Gastroesophageal sphincter (tissue), 4 donors: ENCODE measurements around the gene SYT5. TPM values are rescaled to one million over a fixed set of nuclear protein-coding genes. Genes with fewer than 3 reads are reported as not detected.

Experiments used
- ATAC-seq: fragments of 150-250 bp; one replicate; pipeline ENCODE4 v1.9.1; 2016; ENCODE audit warnings: mild to moderate bottlenecking, moderate library complexity
- H3K27ac ChIP-seq, 4 donors: fragments of 200-600 bp; sonication (generic) in 3 of 4; 1 replicate in 3 of 4; 2 replicates in 1 of 4; pipeline ENCODE4 v1.5.1; 2016 to 2019
- H3K27me3 ChIP-seq: fragments of 200-600 bp; sonication (generic); one replicate; pipeline ENCODE4 v1.5.1; 2019
- H3K36me3 ChIP-seq, 2 donors: fragments of 200-600 bp; sonication (generic); one replicate each; pipeline ENCODE4 v1.5.1; 2019; ENCODE audit warnings: control low read depth in 1 of 2
- H3K4me1 ChIP-seq, 3 donors: fragments of 200-600 bp; sonication (generic); 1 replicate in 2 of 3; 2 replicates in 1 of 3; pipeline ENCODE4 v1.5.1; 2016 to 2019; ENCODE audit warnings: control low read depth in 2 of 3
- H3K4me3 ChIP-seq, 2 donors: fragments of 200-600 bp; sonication (generic); one replicate each; pipeline ENCODE4 v1.5.1; 2019; ENCODE audit warnings: mild to moderate bottlenecking in 1 of 2, moderate library complexity in 1 of 2
- H3K9me3 ChIP-seq, 3 donors: fragments of 200-600 bp; sonication (generic); one replicate each; pipeline ENCODE4 v1.5.1; 2017 to 2019; ENCODE audit warnings: control low read depth in 2 of 3
- CTCF ChIP-seq, 4 experiments: fragments of 200-600 bp in 2 of 4; fragments of 450-650 bp in 2 of 4; sonication (generic) in 1 of 4; IDR thresholded peaks; one replicate each; pipeline ENCODE4 v1.5.1; 2017 to 2019; ENCODE audit warnings: antibody characterized with exemption in 4 of 4, mild to moderate bottlenecking in 2 of 4, moderate library complexity in 2 of 4
- EP300 ChIP-seq: sonication (generic); formaldehyde crosslinking; IDR thresholded peaks from one replicate; pipeline ENCODE4 v1.6.1; 2017; ENCODE audit warnings: antibody characterized with exemption, mild to moderate bottlenecking
- POLR2A ChIP-seq, 2 donors: fragments of 450-650 bp; IDR thresholded peaks; one replicate each; pipeline ENCODE4 v1.6.1; 2017; ENCODE audit warnings: antibody characterized with exemption in 2 of 2, mild to moderate bottlenecking in 2 of 2, moderate library complexity in 1 of 2
- POLR2AphosphoS5 ChIP-seq: sonication (generic); formaldehyde crosslinking; IDR thresholded peaks from one replicate; pipeline ENCODE4 v1.6.1; 2017; ENCODE audit warnings: antibody characterized with exemption
- WGBS, 2 donors: methylation state at CpG; one replicate each; pipeline ENCODE4 v1.1.5; 2018; ENCODE audit warnings: low coverage in 1 of 2; 5-methylcytosine and 5-hydroxymethylcytosine counted together
- total RNA-seq, 4 donors: library from RNA; depleted of rRNA; stranded (reverse); fragments of >200 nt; gene quantifications; one replicate each; pipeline ENCODE4 v1.1.0, GENCODE V29; 2016

The SYT5 gene
- total RNA-seq, 4 donors from 2014 or later, result 0.13 TPM; not detected in 3

- no peak overlapping the region for H3K4me3 ChIP-seq
- H3K9me3 ChIP-seq, result no peaks in the 10 kb centered on the region
- H3K27me3 ChIP-seq, result peaks cover 100% of the 10 kb centered on the region
- no peak for ATAC-seq
- whole genome bisulfite sequencing, 2 donors, result 22 to 40% methylated on average over 1 of the region's 9 CpGs
- no peaks in the 10 kb centered on the region for H3K36me3 ChIP-seq
- TF ChIP-seq POLR2AphosphoS5, result no peak
- no peak for TF ChIP-seq POLR2A (IDR thresholded peaks at IDR 0.05)
- TF ChIP-seq CTCF (IDR thresholded peaks at IDR 0.05), result no peak
- H3K27ac ChIP-seq, result no peak overlapping the region
- peaks cover 0 to 16% (median 5%) of the 10 kb centered on the region in 3 donors for H3K4me1 ChIP-seq
Observed at GRCh38 chr19:55147545-55148251, 32.4 kb downstream of the SYT5 start.

- Histone ChIP-seq H3K27me3 (peaks cover 100% of the 10 kb centered on the region), H3K36me3 (no peaks in the 10 kb centered on the region), H3K4me1 (peaks cover 0 to 16% (median 5%) of the 10 kb centered on the region in 3 donors), H3K27ac (no peak overlapping the region), H3K9me3 (no peaks in the 10 kb centered on the region), H3K4me3 (no peak overlapping the region)
- no peak for TF ChIP-seq CTCF (IDR thresholded peaks at IDR 0.05)
- no CpG with 5 or more reads among the region's 27 CpGs for WGBS, 2 donors
- ATAC-seq, result no peak
Observed at GRCh38 chr19:55146705-55147273, 33.3 kb downstream of the SYT5 start.

- H3K9me3 ChIP-seq, result no peaks in the 10 kb centered on the region
- peaks cover 100% of the 10 kb centered on the region for H3K27me3 ChIP-seq
- TF ChIP-seq EP300, result no peak
- TF ChIP-seq POLR2A (IDR thresholded peaks at IDR 0.05), result no peak
- no peak for TF ChIP-seq POLR2AphosphoS5
- no peak for TF ChIP-seq CTCF (IDR thresholded peaks at IDR 0.05)
- H3K27ac ChIP-seq, result no peak overlapping the region
- H3K36me3 ChIP-seq, result no peaks in the 10 kb centered on the region
- ATAC-seq, result no peak
- H3K4me1 ChIP-seq, result peaks cover 0 to 20% (median 5%) of the 10 kb centered on the region in 3 donors
- no peak overlapping the region for H3K4me3 ChIP-seq
- WGBS, 2 donors, result 0% methylated on average over 3 of the region's 41 CpGs; no CpG with 5 or more reads in 1 of the 2 donors
Observed at GRCh38 chr19:55146078-55146704, 33.9 kb downstream of the SYT5 start.

- no peak for TF ChIP-seq EP300
- TF ChIP-seq POLR2A (IDR thresholded peaks at IDR 0.05), result no peak
- no peak for TF ChIP-seq POLR2AphosphoS5
- TF ChIP-seq CTCF (IDR thresholded peaks at IDR 0.05), result no peak
- Histone ChIP-seq H3K4me1 (peaks cover 0 to 24% (median 5%) of the 10 kb centered on the region in 3 donors), H3K27ac (no peak overlapping the region), H3K27me3 (peaks cover 100% of the 10 kb centered on the region), H3K9me3 (no peaks in the 10 kb centered on the region), H3K36me3 (no peaks in the 10 kb centered on the region), H3K4me3 (no peak overlapping the region)
- 29% methylated on average over 2 to 3 of the region's 3 CpGs for WGBS, 2 donors
- ATAC-seq, result no peak
Observed at GRCh38 chr19:55145232-55145631, 34.9 kb downstream of the SYT5 start.

GRCh38 chr19:55141696-55142095 lies 38.4 kb downstream of the SYT5 start:
- Histone ChIP-seq H3K27ac (no peak overlapping the region), H3K27me3 (peaks cover 100% of the 10 kb centered on the region), H3K36me3 (no peaks in the 10 kb centered on the region), H3K9me3 (no peaks in the 10 kb centered on the region), H3K4me1 (peaks cover 0 to 21% (median 5%) of the 10 kb centered on the region in 3 donors), H3K4me3 (no peak overlapping the region)
- no peak for ATAC-seq
- TF ChIP-seq CTCF (IDR thresholded peaks at IDR 0.05) (no peak), POLR2AphosphoS5 (no peak), POLR2A (IDR thresholded peaks at IDR 0.05) (no peak), EP300 (no peak)
- 40% methylated on average over 4 of the region's 21 CpGs; no CpG with 5 or more reads in 1 of the 2 donors for WGBS, 2 donors
